ACC112 (cell line): ENCODE measurements around the gene UNC5A.

Experiments
- H2AFZ ChIP-seq: fragments of 200-600 bp; sonication (generic); one replicate; pipeline ENCODE4 v1.6.0; 2017; ENCODE audit warnings: antibody characterized with exemption, low read length; ENCODE audit not compliant: unreplicated experiment
- H3K27ac ChIP-seq: fragments of 200-600 bp; sonication (generic); 2 replicates; pipeline ENCODE4 v1.5.1; 2014; ENCODE audit warnings: low read depth, mild to moderate bottlenecking, antibody characterized with exemption, low read length, moderate library complexity
- H3K27me3 ChIP-seq: fragments of 200-600 bp; sonication (generic); 2 replicates; pipeline ENCODE4 v1.6.1; 2014; ENCODE audit warnings: mild to moderate bottlenecking, antibody characterized with exemption, low read length, moderate library complexity, mixed read lengths; ENCODE audit not compliant: insufficient read depth
- H3K36me3 ChIP-seq: fragments of 200-600 bp; sonication (generic); 2 replicates; pipeline ENCODE4 v1.6.1; 2016; ENCODE audit warnings: mild to moderate bottlenecking, antibody characterized with exemption, low read length, moderate library complexity, mixed read lengths; ENCODE audit not compliant: insufficient read depth
- H3K4me1 ChIP-seq: fragments of 200-600 bp; sonication (generic); one replicate; pipeline ENCODE4 v1.6.1; 2016; ENCODE audit warnings: low read length, mixed read lengths; ENCODE audit not compliant: insufficient read depth, unreplicated experiment, control insufficient read depth
- H3K4me3 ChIP-seq: fragments of 200-600 bp; sonication (generic); 2 replicates; pipeline ENCODE4 v1.5.1; 2014; ENCODE audit warnings: mild to moderate bottlenecking, low read depth, low read length
- H3K79me2 ChIP-seq: fragments of 200-600 bp; sonication (generic); one replicate; pipeline ENCODE4 v1.6.0; 2016; ENCODE audit warnings: low read length; ENCODE audit not compliant: control insufficient read depth, unreplicated experiment, insufficient read depth

UNC5A gene

GRCh38 chr5:176816043-176816745 is 5.8 kb downstream of the UNC5A start:
- no peaks in the 10 kb centered on the region for H3K36me3 ChIP-seq
- peaks cover 73% of the 10 kb centered on the region for H3K27me3 ChIP-seq
- no peaks in the 10 kb centered on the region for H3K4me1 ChIP-seq
- no peak overlapping the region for H3K27ac ChIP-seq
- no peaks in the 10 kb centered on the region for H3K79me2 ChIP-seq
- H3K4me3 ChIP-seq, result no peak overlapping the region
- no peak overlapping the region for H2AFZ ChIP-seq

- Histone ChIP-seq H3K79me2 (no peaks in the 10 kb centered on the region), H3K27ac (no peak overlapping the region), H3K36me3 (no peaks in the 10 kb centered on the region), H3K27me3 (peaks cover 68% of the 10 kb centered on the region), H3K4me3 (no peak overlapping the region), H2AFZ (no peak overlapping the region), H3K4me1 (no peaks in the 10 kb centered on the region)
Measured at GRCh38 chr5:176816791-176817347, 6.5 kb downstream of the UNC5A start.

- no peaks in the 10 kb centered on the region for H3K79me2 ChIP-seq
Measured at GRCh38 chr5:176817369-176817840, 7.0 kb downstream of the UNC5A start.

GRCh38 chr5:176817841-176818377 is 7.5 kb downstream of the UNC5A start:
- Histone ChIP-seq H3K79me2 (no peaks in the 10 kb centered on the region), H3K27me3 (peaks cover 58% of the 10 kb centered on the region), H3K27ac (no peak overlapping the region), H3K4me3 (peak overlapping the region; percentile 57), H2AFZ (no peak overlapping the region), H3K36me3 (no peaks in the 10 kb centered on the region), H3K4me1 (peaks cover 5% of the 10 kb centered on the region)

More at GRCh38 chr5:176817369-176817840, 7.0 kb downstream of the UNC5A start:
- Histone ChIP-seq H3K4me1 (no peaks in the 10 kb centered on the region), H3K4me3 (peak overlapping the region; percentile 57), H3K27me3 (peaks cover 63% of the 10 kb centered on the region), H2AFZ (no peak overlapping the region), H3K36me3 (no peaks in the 10 kb centered on the region), H3K27ac (no peak overlapping the region)

GRCh38 chr5:176818391-176819098 is 8.2 kb downstream of the UNC5A start:
- no peak overlapping the region for H3K27ac ChIP-seq
- peaks cover 52% of the 10 kb centered on the region for H3K27me3 ChIP-seq
- peaks cover 8% of the 10 kb centered on the region for H3K4me1 ChIP-seq
- peak overlapping the region; percentile 57 for H3K4me3 ChIP-seq
- no peak overlapping the region for H2AFZ ChIP-seq
- no peaks in the 10 kb centered on the region for H3K36me3 ChIP-seq
- no peaks in the 10 kb centered on the region for H3K79me2 ChIP-seq

GRCh38 chr5:176819476-176819875 is 9.1 kb downstream of the UNC5A start:
- Histone ChIP-seq H3K4me3 (no peak overlapping the region), H3K27ac (no peak overlapping the region), H2AFZ (no peak overlapping the region), H3K79me2 (no peaks in the 10 kb centered on the region), H3K4me1 (peaks cover 8% of the 10 kb centered on the region), H3K27me3 (peaks cover 59% of the 10 kb centered on the region), H3K36me3 (no peaks in the 10 kb centered on the region)

- H3K4me1 ChIP-seq, result peaks cover 8% of the 10 kb centered on the region
- no peak overlapping the region for H3K27ac ChIP-seq
- no peaks in the 10 kb centered on the region for H3K79me2 ChIP-seq
- peaks cover 66% of the 10 kb centered on the region for H3K27me3 ChIP-seq
- no peak overlapping the region for H2AFZ ChIP-seq
- H3K36me3 ChIP-seq, result no peaks in the 10 kb centered on the region
- no peak overlapping the region for H3K4me3 ChIP-seq
Measured at GRCh38 chr5:176820937-176821336, 10.6 kb downstream of the UNC5A start.

GRCh38 chr5:176821441-176821840 is 11.1 kb downstream of the UNC5A start:
- no peaks in the 10 kb centered on the region for H3K79me2 ChIP-seq
- H3K27ac ChIP-seq, result no peak overlapping the region
- no peak overlapping the region for H3K4me3 ChIP-seq
- H2AFZ ChIP-seq, result no peak overlapping the region
- H3K27me3 ChIP-seq, result peaks cover 64% of the 10 kb centered on the region
- no peaks in the 10 kb centered on the region for H3K36me3 ChIP-seq
- peaks cover 8% of the 10 kb centered on the region for H3K4me1 ChIP-seq

- H3K4me1 ChIP-seq, result peaks cover 8% of the 10 kb centered on the region
- no peak overlapping the region for H2AFZ ChIP-seq
- H3K4me3 ChIP-seq, result no peak overlapping the region
- no peaks in the 10 kb centered on the region for H3K79me2 ChIP-seq
- no peak overlapping the region for H3K27ac ChIP-seq
- H3K27me3 ChIP-seq, result peaks cover 58% of the 10 kb centered on the region
- no peaks in the 10 kb centered on the region for H3K36me3 ChIP-seq
Measured at GRCh38 chr5:176822041-176822792, 11.9 kb downstream of the UNC5A start.

- Histone ChIP-seq H2AFZ (no peak overlapping the region), H3K79me2 (no peaks in the 10 kb centered on the region), H3K4me1 (peaks cover 8% of the 10 kb centered on the region), H3K36me3 (no peaks in the 10 kb centered on the region), H3K27me3 (peaks cover 59% of the 10 kb centered on the region), H3K4me3 (no peak overlapping the region), H3K27ac (no peak overlapping the region)
Measured at GRCh38 chr5:176822793-176823481, 12.6 kb downstream of the UNC5A start.
